HG03521 (cell line): ENCODE data around the gene RFNG.

Experiments used
- ATAC-seq: cut with Tn5 transposase; IDR thresholded peaks from one replicate; pipeline ENCODE4 v1.9.1; 2021; ENCODE audit warnings: mild to moderate bottlenecking, moderate library complexity; ENCODE audit not compliant: unreplicated experiment

The RFNG gene

GRCh38 chr17:82078433-82078832 lies 26.8 kb upstream of the RFNG start:
- no peak for ATAC-seq

GRCh38 chr17:82077617-82078358 lies 26.2 kb upstream of the RFNG start:
- no peak for ATAC-seq

GRCh38 chr17:82076785-82077591 lies 25.4 kb upstream of the RFNG start:
- ATAC-seq = no peak

- ATAC-seq = no peak
Measured at GRCh38 chr17:82076018-82076784, 24.6 kb upstream of the RFNG start.

GRCh38 chr17:82073446-82073845 lies 21.8 kb upstream of the RFNG start:
- ATAC-seq = no peak

- ATAC-seq = no peak
Measured at GRCh38 chr17:82072827-82073226, 21.2 kb upstream of the RFNG start.

GRCh38 chr17:82070611-82071010 lies 19.0 kb upstream of the RFNG start:
- no peak for ATAC-seq

- ATAC-seq = peak; percentile 67
Measured at GRCh38 chr17:82065638-82066303, 14.2 kb upstream of the RFNG start, which contains the start of gene DUS1L. Gene DUS1L (minus strand): TSS chr17:82065804. CDS start chr17:82065059, 745 bp downstream.

- peak; percentile 28 for ATAC-seq
Measured at GRCh38 chr17:82065193-82065637, 13.6 kb upstream of the RFNG start.

GRCh38 chr17:82064433-82065192 lies 13.0 kb upstream of the RFNG start:
- no peak for ATAC-seq

GRCh38 chr17:82063424-82064415 lies 12.1 kb upstream of the RFNG start:
- no peak for ATAC-seq

- ATAC-seq = no peak
Measured at GRCh38 chr17:82062984-82063368, 11.4 kb upstream of the RFNG start.

GRCh38 chr17:82062076-82062983 lies 10.7 kb upstream of the RFNG start:
- ATAC-seq = no peak

- no peak for ATAC-seq
Measured at GRCh38 chr17:82061047-82061925, 9.7 kb upstream of the RFNG start.

GRCh38 chr17:82060614-82061013 lies 9.0 kb upstream of the RFNG start:
- no peak for ATAC-seq

- no peak for ATAC-seq
Measured at GRCh38 chr17:82060001-82060380, 8.4 kb upstream of the RFNG start.
